Activated T-helper 1 cell treated with anti-CD3 and anti-CD28 coated beads, Interleukin-12 subunit alpha, Interleukin-12 subunit beta, Interleukin-2, Interleukin-4 antibody, amounts not matched to agents 30 ng/mL and 10 ng/mL and 1 ng/mL, durations not matched to agents 14 hours and 24 hours and 36 hours (primary cell): ENCODE data around the gene THAP5. TPM values are rescaled to one million over a fixed set of nuclear protein-coding genes. Genes with fewer than 3 reads are reported as not detected.
A peak's percentile ranks its signal among the peaks of the same experiment; 100 is the strongest.
"Not testable (repeated sequence)": the region's sequence is repeated elsewhere in the genome, so short reads cannot be mapped to it uniquely, and the experiment has no call there.

Experiments
- DNase-seq: peaks from one replicate; pipeline ENCODE4 v3.0.0; 2021; ENCODE audit warnings: low spot score
- H3K27ac Mint-ChIP-seq: one replicate; pipeline ENCODE4 v1.8.0; 2021; ENCODE audit warnings: mild to moderate bottlenecking, mixed read lengths
- H3K27me3 Mint-ChIP-seq: one replicate; pipeline ENCODE4 v1.8.0; 2022; ENCODE audit warnings: mild to moderate bottlenecking, moderate library complexity, mixed read lengths; ENCODE audit not compliant: insufficient read depth
- H3K36me3 Mint-ChIP-seq: one replicate; pipeline ENCODE4 v1.8.0; 2021; ENCODE audit warnings: low read depth, mixed read lengths
- H3K4me1 Mint-ChIP-seq: one replicate; pipeline ENCODE4 v1.8.0; 2021; ENCODE audit warnings: low read depth, mixed read lengths
- H3K4me3 Mint-ChIP-seq: one replicate; pipeline ENCODE4 v1.8.0; 2021; ENCODE audit warnings: mild to moderate bottlenecking, moderate library complexity, mixed read lengths
- H3K9me3 Mint-ChIP-seq: one replicate; pipeline ENCODE4 v1.8.0; 2021; ENCODE audit warnings: mixed read lengths
- intact Hi-C: fragments of 100-400 bp; cut with micrococcal nuclease; formaldehyde crosslinking; loops from one replicate; pipeline ENCODE4 v1.15.1; 2024
- total RNA-seq: library from RNA; stranded (reverse); gene quantifications from 2 replicates; pipeline ENCODE4 v1.2.3, GENCODE V29; 2022

The THAP5 gene
- total RNA-seq, 1 donor from 2014 or later, result 37.2 TPM

- H3K4me3 Mint-ChIP-seq, result no peak overlapping the region
- H3K36me3 Mint-ChIP-seq, result peaks cover 52% of the 10 kb centered on the region
- DNase-seq, result no peak
- H3K27me3 Mint-ChIP-seq, result no peaks in the 10 kb centered on the region
- H3K9me3 Mint-ChIP-seq, result peaks cover 3% of the 10 kb centered on the region
- H3K27ac Mint-ChIP-seq, result peak overlapping the region; percentile 12
- intact Hi-C loops, result loop anchor here (10.0 kb wide), 1 partner anchor 761 kb away; no protein-coding TSS in a partner anchor
- H3K4me1 Mint-ChIP-seq, result peaks cover 29% of the 10 kb centered on the region
These were observed 6.6 kb upstream of the THAP5 start for GRCh38 chr7:108576116-108576515.

- Mint-ChIP-seq H3K4me3 (no peak overlapping the region), H3K27ac (no peak overlapping the region), H3K9me3 (peaks cover 3% of the 10 kb centered on the region), H3K36me3 (peaks cover 51% of the 10 kb centered on the region), H3K27me3 (no peaks in the 10 kb centered on the region), H3K4me1 (peaks cover 33% of the 10 kb centered on the region)
- DNase-seq, result no peak
- intact Hi-C loops, result loop anchor here (10.0 kb wide), 1 partner anchor 760 kb away; no protein-coding TSS in a partner anchor
These were observed 5.7 kb upstream of the THAP5 start for GRCh38 chr7:108575156-108575555.

- no peaks in the 10 kb centered on the region for H3K27me3 Mint-ChIP-seq
- H3K9me3 Mint-ChIP-seq, result no peaks in the 10 kb centered on the region
- no peak overlapping the region for H3K27ac Mint-ChIP-seq
- intact Hi-C loops, result loop anchor here (5.0 to 10.0 kb wide), 2 partner anchors 758 to 1010 kb away; partner anchors contain the start of genes COG5 and DUS4L
- peaks cover 48% of the 10 kb centered on the region for H3K4me1 Mint-ChIP-seq
- DNase-seq, result no peak
- peaks cover 38% of the 10 kb centered on the region for H3K36me3 Mint-ChIP-seq
- H3K4me3 Mint-ChIP-seq, result no peak overlapping the region
These were observed 3.0 kb upstream of the THAP5 start for GRCh38 chr7:108572480-108572879.

DNA sequence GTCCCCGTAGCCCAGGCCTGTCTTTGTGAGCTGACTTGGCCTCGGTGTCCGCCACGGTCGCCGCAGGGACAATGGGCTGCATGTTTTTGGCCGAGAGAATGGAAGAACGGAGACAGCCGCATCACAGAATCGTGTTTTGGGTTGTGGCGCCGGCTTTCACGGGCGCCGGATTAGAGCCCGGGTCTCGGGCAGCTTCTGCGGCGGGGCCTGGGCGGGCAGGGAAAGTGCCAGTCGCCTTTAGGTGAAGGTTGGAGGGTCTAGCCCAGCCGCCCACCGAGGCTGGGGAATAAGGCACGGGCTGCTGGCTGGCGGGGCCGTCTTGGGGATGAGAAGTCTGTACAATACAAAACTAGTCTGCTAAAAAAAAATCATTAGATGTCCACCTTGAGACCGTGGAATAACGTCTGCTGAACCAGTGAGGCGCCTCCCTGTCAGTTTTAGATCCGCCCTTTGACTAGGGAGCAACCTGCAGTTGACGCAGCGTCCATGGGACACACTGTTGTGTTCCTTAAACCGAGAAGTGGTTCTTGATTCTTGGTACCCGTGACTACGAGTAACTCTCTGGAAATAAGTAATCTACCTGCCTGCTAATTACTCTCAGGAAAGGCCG is 745 bp upstream of the THAP5 start:
- peak; percentile 32 for DNase-seq
- H3K27me3 Mint-ChIP-seq, result no peaks in the 10 kb centered on the region
- H3K9me3 Mint-ChIP-seq, result no peaks in the 10 kb centered on the region
- H3K4me3 Mint-ChIP-seq, result peak overlapping the region; percentile 95
- intact Hi-C loops, result loop anchor here (5.0 to 10.0 kb wide), 2 partner anchors 755 to 1008 kb away; partner anchors contain the start of genes COG5 and DUS4L
- H3K27ac Mint-ChIP-seq, result peak overlapping the region; percentile 96
- peaks cover 62% of the 10 kb centered on the region for H3K4me1 Mint-ChIP-seq
- H3K36me3 Mint-ChIP-seq, result peaks cover 31% of the 10 kb centered on the region

DNA sequence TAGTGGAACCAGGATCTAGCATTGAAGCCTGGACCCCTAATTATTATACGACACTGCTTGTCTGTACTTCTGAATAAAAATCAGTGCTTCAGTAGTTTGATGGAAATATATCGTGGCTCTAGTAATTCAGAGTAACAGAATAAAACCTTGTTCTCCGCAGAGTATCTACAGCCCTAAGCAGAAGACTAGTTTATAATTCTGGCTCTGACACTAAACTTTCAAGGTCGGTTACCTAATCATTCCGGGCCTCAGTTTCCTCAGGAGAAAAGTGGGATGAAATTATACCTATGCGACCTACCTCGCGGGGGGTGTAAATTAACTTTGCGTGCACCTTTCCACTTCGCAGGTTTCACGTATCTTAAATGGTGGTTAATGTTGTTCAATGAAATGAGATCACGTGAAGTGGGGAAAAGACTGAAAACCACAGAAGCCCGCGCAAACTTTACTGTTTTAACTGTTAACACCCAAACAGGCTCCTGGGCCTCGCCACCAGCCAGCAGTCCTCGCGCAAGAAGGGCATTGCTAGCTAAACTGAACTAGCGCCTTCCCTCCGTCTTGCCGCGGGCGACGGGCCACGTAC is 615 bp downstream of the THAP5 start:
- peaks cover 59% of the 10 kb centered on the region for H3K4me1 Mint-ChIP-seq
- no peaks in the 10 kb centered on the region for H3K9me3 Mint-ChIP-seq
- DNase-seq, result no peak

DNA sequence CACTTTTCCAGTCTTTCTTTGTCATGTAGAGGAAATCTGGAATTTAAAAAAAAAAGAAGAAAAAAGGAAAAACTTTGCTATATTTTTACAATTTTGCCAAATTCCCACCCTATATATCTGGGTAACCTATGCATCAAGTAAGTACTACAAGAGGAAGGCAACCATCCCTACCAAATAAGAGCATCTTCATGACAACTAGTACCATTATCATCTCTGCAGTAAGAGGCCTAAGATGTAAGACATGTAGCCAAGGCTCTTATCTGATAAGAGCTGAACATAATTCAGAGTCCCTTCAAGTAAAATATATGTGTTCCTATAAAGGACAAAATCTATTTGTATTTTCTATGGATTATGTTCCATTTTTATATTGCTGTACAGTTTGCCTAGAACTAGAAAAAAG is 3.5 kb downstream of the THAP5 start:
- Mint-ChIP-seq H3K4me3 (no peak overlapping the region), H3K27me3 (no peaks in the 10 kb centered on the region), H3K27ac (no peak overlapping the region), H3K4me1 (peaks cover 36% of the 10 kb centered on the region), H3K9me3 (no peaks in the 10 kb centered on the region), H3K36me3 (peaks cover 32% of the 10 kb centered on the region)
- no peak for DNase-seq
- intact Hi-C loops, result loop anchor here (5.0 kb wide), 2 partner anchors 109 to 1969 kb away; partner anchors contain the start of gene NRCAM

More for the DNA sequence above, 615 bp downstream of the THAP5 start:
- H3K36me3 Mint-ChIP-seq, result peaks cover 35% of the 10 kb centered on the region
- intact Hi-C loops, result loop anchor here (1.0 to 5.0 kb wide), 5 partner anchors 43 to 1972 kb away; partner anchors contain the start of genes NRCAM and PNPLA8
- H3K4me3 Mint-ChIP-seq, result peak overlapping the region; percentile 95
- no peaks in the 10 kb centered on the region for H3K27me3 Mint-ChIP-seq
- H3K27ac Mint-ChIP-seq, result peak overlapping the region; percentile 96

GRCh38 chr7:108561047-108561619 is 8.4 kb downstream of the THAP5 start:
- DNase-seq, result no peak
- H3K9me3 Mint-ChIP-seq, result peaks cover 19% of the 10 kb centered on the region
- no peak overlapping the region for H3K27ac Mint-ChIP-seq
- H3K4me3 Mint-ChIP-seq, result no peak overlapping the region
- H3K4me1 Mint-ChIP-seq, result peaks cover 7% of the 10 kb centered on the region
- intact Hi-C loops, result no loop called here
- H3K36me3 Mint-ChIP-seq, result peaks cover 37% of the 10 kb centered on the region
- no peaks in the 10 kb centered on the region for H3K27me3 Mint-ChIP-seq

DNA sequence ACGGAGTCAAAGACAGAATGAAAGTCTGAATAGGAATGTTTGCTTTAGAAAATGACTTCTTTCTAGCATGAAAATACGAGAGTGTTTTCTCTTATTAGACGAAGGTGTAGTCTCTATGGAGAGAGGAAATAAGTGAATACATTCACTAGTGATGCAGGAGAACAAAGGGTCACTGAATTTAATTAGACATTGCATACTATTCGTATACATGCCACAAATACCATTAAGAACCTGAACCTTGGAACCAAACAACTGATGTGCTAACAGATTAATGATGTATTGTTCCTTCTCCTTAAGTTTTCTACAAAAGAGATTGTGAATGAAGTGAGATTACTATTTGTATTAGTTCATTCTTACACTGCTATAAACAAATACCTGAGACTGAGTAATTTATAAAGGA is 10.3 kb downstream of the THAP5 start:
- no peak overlapping the region for H3K27ac Mint-ChIP-seq
- intact Hi-C loops, result no loop called here
- peaks cover 23% of the 10 kb centered on the region for H3K9me3 Mint-ChIP-seq
- no peak for DNase-seq
- no peak overlapping the region for H3K4me3 Mint-ChIP-seq
- peaks cover 26% of the 10 kb centered on the region for H3K36me3 Mint-ChIP-seq
- no peaks in the 10 kb centered on the region for H3K4me1 Mint-ChIP-seq
- H3K27me3 Mint-ChIP-seq, result no peaks in the 10 kb centered on the region

DNA sequence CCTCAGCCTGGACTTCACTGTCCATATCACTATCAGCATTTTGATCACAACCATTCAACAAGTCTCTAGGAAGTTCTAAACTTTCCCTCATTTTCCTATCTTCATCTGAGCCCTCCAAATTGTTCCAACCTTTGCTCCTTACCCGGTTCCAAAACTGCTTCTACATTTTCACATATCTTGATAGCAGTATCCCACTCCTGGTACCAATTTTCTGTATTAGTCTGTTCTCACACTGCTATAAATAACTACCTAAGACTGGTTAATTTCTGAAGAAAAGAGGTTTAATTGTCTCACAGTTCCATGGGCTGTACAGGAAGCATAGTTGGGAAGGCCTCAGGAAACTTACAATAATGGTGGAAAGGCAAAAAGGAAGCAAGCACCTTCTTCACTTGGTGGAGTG is 11.9 kb downstream of the THAP5 start:
- no peak overlapping the region for H3K4me3 Mint-ChIP-seq
- peaks cover 23% of the 10 kb centered on the region for H3K9me3 Mint-ChIP-seq
- intact Hi-C loops, result no loop called here
- no peak for DNase-seq
- H3K27ac Mint-ChIP-seq, result no peak overlapping the region
- no peaks in the 10 kb centered on the region for H3K27me3 Mint-ChIP-seq
- no peaks in the 10 kb centered on the region for H3K4me1 Mint-ChIP-seq
- H3K36me3 Mint-ChIP-seq, result peaks cover 21% of the 10 kb centered on the region

- Mint-ChIP-seq H3K9me3 (peaks cover 23% of the 10 kb centered on the region), H3K27ac (no peak overlapping the region), H3K27me3 (no peaks in the 10 kb centered on the region), H3K4me1 (peaks cover 4% of the 10 kb centered on the region), H3K36me3 (peaks cover 18% of the 10 kb centered on the region), H3K4me3 (no peak overlapping the region)
- intact Hi-C loops, result no loop called here
- DNase-seq, result no peak
These were observed 12.3 kb downstream of the THAP5 start for GRCh38 chr7:108557191-108557590.

DNA sequence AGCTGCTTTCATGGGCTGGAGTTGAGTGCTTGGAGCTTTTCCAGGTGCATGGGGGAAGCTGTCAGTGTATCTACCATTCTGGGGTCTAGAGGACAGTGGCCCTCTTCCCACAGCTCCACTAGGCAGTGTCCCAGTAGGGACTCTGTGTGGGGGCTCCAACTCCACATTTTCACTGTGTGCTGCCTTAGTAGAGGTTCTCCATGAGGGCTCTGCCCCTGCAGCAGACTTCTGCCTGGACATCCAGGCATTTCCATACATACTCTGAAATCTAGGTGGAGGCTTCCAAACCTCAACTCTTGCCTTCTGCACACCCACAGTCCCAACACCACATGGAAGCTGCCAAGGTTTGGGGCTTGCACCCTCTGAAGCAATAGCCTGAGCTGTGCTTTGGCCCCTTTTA is 12.8 kb downstream of the THAP5 start:
- DNase-seq, H3K27ac Mint-ChIP-seq, H3K4me1 Mint-ChIP-seq, H3K27me3 Mint-ChIP-seq, intact Hi-C loops, H3K4me3 Mint-ChIP-seq: not testable (repeated sequence)
- peaks cover 17% of the 10 kb centered on the region for H3K36me3 Mint-ChIP-seq
- H3K9me3 Mint-ChIP-seq, result peaks cover 23% of the 10 kb centered on the region

DNA sequence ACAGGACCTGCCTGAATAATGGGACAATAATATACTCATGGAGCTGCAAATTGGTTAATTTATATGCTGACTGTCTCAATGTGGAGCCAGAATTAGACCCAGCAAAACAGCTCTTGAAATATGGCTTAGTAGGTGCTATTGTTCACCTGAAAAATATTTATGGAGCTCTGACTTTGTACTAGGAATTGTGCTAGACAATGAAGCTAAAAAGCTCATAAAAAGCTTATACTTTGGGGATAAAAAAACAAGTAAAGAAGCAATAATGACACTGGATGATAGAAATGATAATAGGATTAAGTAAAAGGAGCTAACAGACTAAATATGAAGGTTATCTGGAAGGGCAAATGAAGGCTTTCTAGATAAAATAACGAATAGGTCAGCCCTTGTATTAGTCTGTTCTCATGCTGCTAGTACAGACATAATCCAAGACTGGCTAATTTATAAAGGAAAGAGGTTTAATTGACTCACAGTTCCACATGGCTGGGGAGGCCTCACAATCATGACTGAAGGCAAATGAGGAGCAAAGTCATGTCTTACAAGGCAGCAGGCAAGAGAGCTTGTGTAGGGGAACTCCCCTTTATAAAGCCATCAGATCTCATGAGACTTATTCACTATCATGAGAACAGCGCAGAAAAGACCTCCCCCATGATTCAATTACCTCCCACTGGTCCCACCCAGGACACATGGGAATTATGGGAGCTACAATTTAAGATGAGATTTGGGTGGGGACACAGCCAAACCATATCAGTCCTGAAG is 21.2 kb downstream of the THAP5 start:
- H3K27ac Mint-ChIP-seq, H3K4me3 Mint-ChIP-seq, H3K36me3 Mint-ChIP-seq, intact Hi-C loops, H3K4me1 Mint-ChIP-seq, H3K27me3 Mint-ChIP-seq, DNase-seq, H3K9me3 Mint-ChIP-seq: not testable (repeated sequence)
